ENCODE results near the gene LCN9.

Gene LCN9

GRCh38 chr9:135701067-135701958 is 38.2 kb downstream of the LCN9 start:
- Histone ChIP-seq H3K27ac (ENCODE audit: low read length) (no peak overlapping the region), H3K36me3 (replicated peaks; ENCODE audit: low read depth, low read length) (no peaks in the 10 kb centered on the region), H3K4me2 (ENCODE audit: low read length) (no peak overlapping the region), H4K20me1 (ENCODE audit: insufficient read depth, low read length) (no peaks in the 10 kb centered on the region), H2AFZ (ENCODE audit: low read depth, low read length) (no peak overlapping the region), H3K79me2 (ENCODE audit: low read length) (no peaks in the 10 kb centered on the region), H3K4me1 (ENCODE audit: low read length) (no peaks in the 10 kb centered on the region), H3K27me3 (ENCODE audit: low read depth, low read length) (no peaks in the 10 kb centered on the region), H3K9ac (ENCODE audit: low read length) (no peak overlapping the region), H3K4me3 (ENCODE audit: low read length) (no peak overlapping the region), H3K9me3 (ENCODE audit: insufficient read depth, low read length) (no peaks in the 10 kb centered on the region)
- TF ChIP-seq EZH2phosphoT487 (IDR thresholded peaks at IDR 0.05; ENCODE audit: low read depth), result no peak
- no peak for TF ChIP-seq CTCF (IDR thresholded peaks at IDR 0.05; ENCODE audit: low read depth, low read length)

- Histone ChIP-seq H3K4me3 (ENCODE audit: low read length) (no peak within 1 kb of the TSS), H3K27ac (ENCODE audit: low read length) (no peak within 1 kb of the TSS), H3K27me3 (ENCODE audit: low read depth, low read length) (no peaks in the 10 kb centered on the region), H3K9ac (ENCODE audit: low read length) (no peak within 1 kb of the TSS), H3K4me1 (ENCODE audit: low read length) (no peaks in the 10 kb centered on the region), H3K79me2 (ENCODE audit: low read length) (no peaks in the 10 kb centered on the region), H3K9me3 (ENCODE audit: insufficient read depth, low read length) (no peaks in the 10 kb centered on the region), H3K36me3 (replicated peaks; ENCODE audit: low read depth, low read length) (no peaks in the 10 kb centered on the region), H4K20me1 (ENCODE audit: insufficient read depth, low read length) (no peaks in the 10 kb centered on the region), H2AFZ (ENCODE audit: low read depth, low read length) (no peak within 1 kb of the TSS), H3K4me2 (ENCODE audit: low read length) (no peak within 1 kb of the TSS)
- TF ChIP-seq EZH2phosphoT487 (IDR thresholded peaks at IDR 0.05; ENCODE audit: low read depth), result no peak
- peak; percentile 61 for TF ChIP-seq CTCF (IDR thresholded peaks at IDR 0.05; ENCODE audit: low read depth, low read length)
Observed at GRCh38 chr9:135701959-135702721, 39.0 kb downstream of the LCN9 start, which contains the start of gene KCNT1. Gene KCNT1, plus strand, starts transcription at chr9:135702185. Its CDS starts 74 bp downstream, at chr9:135702259.

- no peak overlapping the region for H3K4me2 ChIP-seq (ENCODE audit: low read length)
- no peaks in the 10 kb centered on the region for H3K36me3 ChIP-seq (replicated peaks; ENCODE audit: low read depth, low read length)
- no peak overlapping the region for H3K4me3 ChIP-seq (ENCODE audit: low read length)
- TF ChIP-seq CTCF (IDR thresholded peaks at IDR 0.05; ENCODE audit: low read depth, low read length) (no peak), EZH2phosphoT487 (IDR thresholded peaks at IDR 0.05; ENCODE audit: low read depth) (no peak)
- H3K27ac ChIP-seq (ENCODE audit: low read length), result no peak overlapping the region
- no peaks in the 10 kb centered on the region for H3K79me2 ChIP-seq (ENCODE audit: low read length)
- no peaks in the 10 kb centered on the region for H3K4me1 ChIP-seq (ENCODE audit: low read length)
- no peak overlapping the region for H3K9ac ChIP-seq (ENCODE audit: low read length)
- no peaks in the 10 kb centered on the region for H3K9me3 ChIP-seq (ENCODE audit: insufficient read depth, low read length)
- H3K27me3 ChIP-seq (ENCODE audit: low read depth, low read length), result no peaks in the 10 kb centered on the region
- no peaks in the 10 kb centered on the region for H4K20me1 ChIP-seq (ENCODE audit: insufficient read depth, low read length)
- H2AFZ ChIP-seq (ENCODE audit: low read depth, low read length), result no peak overlapping the region
Observed at GRCh38 chr9:135703726-135704125, 40.6 kb downstream of the LCN9 start.

GRCh38 chr9:135704483-135704882 is 41.4 kb downstream of the LCN9 start:
- H3K79me2 ChIP-seq (ENCODE audit: low read length), result no peaks in the 10 kb centered on the region
- H3K9ac ChIP-seq (ENCODE audit: low read length), result no peak overlapping the region
- no peak overlapping the region for H3K4me2 ChIP-seq (ENCODE audit: low read length)
- TF ChIP-seq EZH2phosphoT487 (IDR thresholded peaks at IDR 0.05; ENCODE audit: low read depth) (no peak), CTCF (IDR thresholded peaks at IDR 0.05; ENCODE audit: low read depth, low read length) (no peak)
- H3K4me1 ChIP-seq (ENCODE audit: low read length), result no peaks in the 10 kb centered on the region
- no peaks in the 10 kb centered on the region for H3K9me3 ChIP-seq (ENCODE audit: insufficient read depth, low read length)
- no peak overlapping the region for H3K4me3 ChIP-seq (ENCODE audit: low read length)
- H3K27me3 ChIP-seq (ENCODE audit: low read depth, low read length), result no peaks in the 10 kb centered on the region
- H2AFZ ChIP-seq (ENCODE audit: low read depth, low read length), result no peak overlapping the region
- H3K27ac ChIP-seq (ENCODE audit: low read length), result no peak overlapping the region
- no peaks in the 10 kb centered on the region for H3K36me3 ChIP-seq (replicated peaks; ENCODE audit: low read depth, low read length)
- H4K20me1 ChIP-seq (ENCODE audit: insufficient read depth, low read length), result no peaks in the 10 kb centered on the region

All from OCI-LY3 (cell line).